Mesendoderm (in vitro differentiated cells): ENCODE data around the gene CERS6.

Experiments
- DNase-seq: peaks from one replicate; pipeline ENCODE4 v3.0.0; 2013
- H2AK5ac ChIP-seq: 2 replicates; pipeline ENCODE4 v1.6.1; 2013; ENCODE audit warnings: low read length, inconsistent platforms
- H2BK120ac ChIP-seq: 2 replicates; pipeline ENCODE4 v1.6.1; 2013; ENCODE audit warnings: low read depth, mild to moderate bottlenecking, low read length, moderate library complexity, mixed read lengths
- H2BK15ac ChIP-seq: replicated peaks from 2 replicates; pipeline ENCODE4 v1.6.1; 2013; ENCODE audit warnings: low read depth, mild to moderate bottlenecking, moderate library complexity
- H2BK5ac ChIP-seq: 2 replicates; pipeline ENCODE4 v1.6.1; 2013; ENCODE audit warnings: low read length, inconsistent platforms
- H3K18ac ChIP-seq: 2 replicates; pipeline ENCODE4 v1.6.1; 2013; ENCODE audit warnings: mild to moderate bottlenecking, low read length, mixed read lengths
- H3K23ac ChIP-seq: one replicate; pipeline ENCODE4 v1.6.1; 2013; ENCODE audit warnings: low read length
- H3K27ac ChIP-seq: 2 replicates; pipeline ENCODE4 v1.5.1; 2013; ENCODE audit warnings: low read depth, mild to moderate bottlenecking, inconsistent platforms, low read length, moderate library complexity
- H3K27me3 ChIP-seq: 2 replicates; pipeline ENCODE4 v1.6.1; 2013; ENCODE audit warnings: low read length, control low read depth, mild to moderate bottlenecking, inconsistent platforms; ENCODE audit not compliant: insufficient read depth, poor library complexity
- H3K36me3 ChIP-seq: 2 replicates; pipeline ENCODE4 v1.6.1; 2013; ENCODE audit warnings: low read length, inconsistent platforms; ENCODE audit not compliant: control insufficient read depth, insufficient read depth
- H3K4ac ChIP-seq: one replicate; pipeline ENCODE4 v1.6.1; 2013; ENCODE audit warnings: low read depth, mild to moderate bottlenecking, low read length, moderate library complexity
- H3K4me1 ChIP-seq: 2 replicates; pipeline ENCODE4 v1.6.1; 2013; ENCODE audit warnings: low read depth, low read length, inconsistent platforms; ENCODE audit not compliant: control insufficient read depth
- H3K4me2 ChIP-seq: 2 replicates; pipeline ENCODE4 v1.6.1; 2013; ENCODE audit warnings: low read length
- H3K4me3 ChIP-seq: 2 replicates; pipeline ENCODE4 v1.5.1; 2013; ENCODE audit warnings: mild to moderate bottlenecking, low read length
- H3K56ac ChIP-seq: one replicate; pipeline ENCODE4 v1.6.1; 2013; ENCODE audit warnings: low read length
- H3K79me1 ChIP-seq: 2 replicates; pipeline ENCODE4 v1.6.1; 2013; ENCODE audit warnings: low read length, inconsistent platforms
- H3K79me2 ChIP-seq: 2 replicates; pipeline ENCODE4 v1.6.1; 2013; ENCODE audit warnings: mild to moderate bottlenecking, low read length; ENCODE audit not compliant: control insufficient read depth, insufficient read depth
- H3K9ac ChIP-seq: 2 replicates; pipeline ENCODE4 v1.6.1; 2013; ENCODE audit warnings: low read length, inconsistent platforms
- H4K5ac ChIP-seq: one replicate; pipeline ENCODE4 v1.6.1; 2013; ENCODE audit warnings: low read length
- H4K8ac ChIP-seq: one replicate; pipeline ENCODE4 v1.6.1; 2013; ENCODE audit warnings: low read depth, mild to moderate bottlenecking, control low read depth, low read length, moderate library complexity
- WGBS: extraction: QIAGEN DNeasy Blood & Tissue Kit; methylation state at CpG from one replicate; pipeline ENCODE4 v1.1.7; 2013; ENCODE audit warnings: low lambda C conversion rate, missing lambda C conversion rate; ENCODE audit not compliant: insufficient coverage; ENCODE audit errors: extremely low coverage; 5-methylcytosine and 5-hydroxymethylcytosine counted together

The CERS6 gene

GRCh38 chr2:168781191-168781817 is 325.2 kb downstream of the CERS6 start:
- H3K56ac ChIP-seq, result no peak overlapping the region
- H3K4me1 ChIP-seq, result no peaks in the 10 kb centered on the region
- H4K5ac ChIP-seq, result no peak overlapping the region
- no peak overlapping the region for H3K27ac ChIP-seq
- no peak overlapping the region for H2BK15ac ChIP-seq
- H2BK120ac ChIP-seq, result no peak overlapping the region
- DNase-seq, result no peak
- H4K8ac ChIP-seq, result no peak overlapping the region
- no peaks in the 10 kb centered on the region for H3K79me1 ChIP-seq
- no peak overlapping the region for H3K4me3 ChIP-seq
- H3K18ac ChIP-seq, result no peak overlapping the region
- no peak overlapping the region for H3K4ac ChIP-seq
- H3K9ac ChIP-seq, result no peak overlapping the region
- no CpG with 5 or more reads among the region's 2 CpGs for WGBS
- H3K4me2 ChIP-seq, result no peak overlapping the region
- no peak overlapping the region for H2AK5ac ChIP-seq
- no peak overlapping the region for H3K23ac ChIP-seq
- no peak overlapping the region for H2BK5ac ChIP-seq
- no peaks in the 10 kb centered on the region for H3K79me2 ChIP-seq
- no peaks in the 10 kb centered on the region for H3K36me3 ChIP-seq
- no peaks in the 10 kb centered on the region for H3K27me3 ChIP-seq

- no CpG with 5 or more reads among the region's 4 CpGs for WGBS
- Histone ChIP-seq H3K27ac (no peak overlapping the region), H3K18ac (no peak overlapping the region), H3K4me3 (no peak overlapping the region), H2BK5ac (no peak overlapping the region), H3K56ac (no peak overlapping the region), H3K79me1 (no peaks in the 10 kb centered on the region), H4K5ac (no peak overlapping the region), H3K4ac (no peak overlapping the region), H4K8ac (no peak overlapping the region), H2BK120ac (no peak overlapping the region), H3K36me3 (no peaks in the 10 kb centered on the region), H3K27me3 (no peaks in the 10 kb centered on the region), H3K79me2 (no peaks in the 10 kb centered on the region), H3K4me2 (no peak overlapping the region), H3K23ac (no peak overlapping the region), H2BK15ac (no peak overlapping the region), H3K9ac (no peak overlapping the region), H3K4me1 (no peaks in the 10 kb centered on the region), H2AK5ac (no peak overlapping the region)
- DNase-seq, result no peak
These were observed 326.2 kb downstream of the CERS6 start for GRCh38 chr2:168782271-168782670.

GRCh38 chr2:168784993-168785392 is 328.9 kb downstream of the CERS6 start:
- no peak overlapping the region for H3K4ac ChIP-seq
- H3K9ac ChIP-seq, result no peak overlapping the region
- H3K27ac ChIP-seq, result no peak overlapping the region
- no peak for DNase-seq
- H4K5ac ChIP-seq, result no peak overlapping the region
- no peak overlapping the region for H3K56ac ChIP-seq
- no peak overlapping the region for H2BK5ac ChIP-seq
- H2AK5ac ChIP-seq, result no peak overlapping the region
- H3K23ac ChIP-seq, result no peak overlapping the region
- no peak overlapping the region for H3K18ac ChIP-seq
- H3K79me1 ChIP-seq, result no peaks in the 10 kb centered on the region
- no peak overlapping the region for H4K8ac ChIP-seq
- no peak overlapping the region for H2BK120ac ChIP-seq
- H3K79me2 ChIP-seq, result no peaks in the 10 kb centered on the region
- no peak overlapping the region for H3K4me3 ChIP-seq
- no peak overlapping the region for H3K4me2 ChIP-seq
- no peak overlapping the region for H2BK15ac ChIP-seq
- H3K27me3 ChIP-seq, result no peaks in the 10 kb centered on the region
- H3K4me1 ChIP-seq, result no peaks in the 10 kb centered on the region
- no peaks in the 10 kb centered on the region for H3K36me3 ChIP-seq
- WGBS, result no CpG with 5 or more reads among the region's 3 CpGs

GRCh38 chr2:168787098-168787781 is 331.2 kb downstream of the CERS6 start:
- Histone ChIP-seq H3K23ac (no peak overlapping the region), H3K4me1 (no peaks in the 10 kb centered on the region), H3K79me1 (no peaks in the 10 kb centered on the region), H2BK120ac (no peak overlapping the region), H4K5ac (no peak overlapping the region), H2BK15ac (no peak overlapping the region), H3K4me2 (no peak overlapping the region), H3K4me3 (no peak overlapping the region), H3K4ac (no peak overlapping the region), H2AK5ac (no peak overlapping the region), H3K9ac (no peak overlapping the region), H3K56ac (no peak overlapping the region), H3K27ac (no peak overlapping the region), H3K18ac (no peak overlapping the region), H3K27me3 (no peaks in the 10 kb centered on the region), H4K8ac (no peak overlapping the region), H3K36me3 (no peaks in the 10 kb centered on the region), H2BK5ac (no peak overlapping the region), H3K79me2 (no peaks in the 10 kb centered on the region)
- DNase-seq, result peak; percentile 36
- whole genome bisulfite sequencing, result no CpG with 5 or more reads among the region's 3 CpGs

- H2BK5ac ChIP-seq, result no peak overlapping the region
- WGBS, result no CpG with 5 or more reads among the region's 1 CpG
- H3K4me2 ChIP-seq, result no peak overlapping the region
- no peak overlapping the region for H2AK5ac ChIP-seq
- no peak overlapping the region for H2BK15ac ChIP-seq
- H3K27me3 ChIP-seq, result no peaks in the 10 kb centered on the region
- no peak overlapping the region for H3K18ac ChIP-seq
- no peak overlapping the region for H4K8ac ChIP-seq
- H4K5ac ChIP-seq, result no peak overlapping the region
- no peak overlapping the region for H3K4ac ChIP-seq
- H3K36me3 ChIP-seq, result no peaks in the 10 kb centered on the region
- no peak overlapping the region for H3K27ac ChIP-seq
- H3K79me2 ChIP-seq, result no peaks in the 10 kb centered on the region
- H3K79me1 ChIP-seq, result no peaks in the 10 kb centered on the region
- no peak overlapping the region for H3K56ac ChIP-seq
- DNase-seq, result no peak
- H2BK120ac ChIP-seq, result no peak overlapping the region
- H3K23ac ChIP-seq, result no peak overlapping the region
- H3K4me1 ChIP-seq, result no peaks in the 10 kb centered on the region
- H3K9ac ChIP-seq, result no peak overlapping the region
- no peak overlapping the region for H3K4me3 ChIP-seq
These were observed 331.8 kb downstream of the CERS6 start for GRCh38 chr2:168787782-168788376.
